Astrocyte (in vitro differentiated cells and primary cell): ENCODE measurements around the gene AKAP9. TPM values are rescaled to one million over a fixed set of nuclear protein-coding genes. Genes with fewer than 3 reads are reported as not detected.
A peak's percentile ranks its signal among the peaks of the same experiment; 100 is the strongest.

Experiments used
- DNase-seq: peaks from one replicate; pipeline ENCODE4 v3.0.0-alpha.2; 2010; ENCODE audit warnings: low read depth
- FAIRE-seq: peaks from 2 replicates; lab custom pipeline; 2011; peaks lifted over from hg19 to GRCh38; lab: Jason Lieb, UNC
- H2AFZ ChIP-seq: 2 replicates; pipeline ENCODE4 v1.6.0; 2012; ENCODE audit warnings: low read depth, low read length, inconsistent platforms
- H3K27ac ChIP-seq: 2 replicates; pipeline ENCODE4 v1.5.1; 2011; ENCODE audit warnings: low read depth, low read length, inconsistent platforms
- H3K27me3 ChIP-seq: 2 replicates; pipeline ENCODE4 v1.6.0; 2011; ENCODE audit warnings: low read length, inconsistent platforms; ENCODE audit not compliant: insufficient read depth
- H3K36me3 ChIP-seq: 2 replicates; pipeline ENCODE4 v1.5.1; 2011; ENCODE audit warnings: low read length, inconsistent platforms; ENCODE audit not compliant: insufficient read depth
- H3K4me1 ChIP-seq: 2 replicates; pipeline ENCODE4 v1.5.1; 2011; ENCODE audit warnings: low read length, inconsistent platforms; ENCODE audit not compliant: insufficient read depth
- H3K4me2 ChIP-seq: 2 replicates; pipeline ENCODE4 v1.6.0; 2012; ENCODE audit warnings: low read length, inconsistent platforms
- H3K4me3 ChIP-seq: 2 replicates; pipeline ENCODE4 v1.5.1; 2011; ENCODE audit warnings: low read depth, mild to moderate bottlenecking, low read length, inconsistent platforms; ENCODE audit not compliant: insufficient read depth
- H3K79me2 ChIP-seq: 2 replicates; pipeline ENCODE4 v1.6.0; 2012; ENCODE audit warnings: mild to moderate bottlenecking, low read length, inconsistent platforms; ENCODE audit not compliant: insufficient read depth
- H3K9ac ChIP-seq: 2 replicates; pipeline ENCODE4 v1.6.0; 2012; ENCODE audit warnings: mild to moderate bottlenecking, low read length, inconsistent platforms
- H3K9me3 ChIP-seq: 2 replicates; pipeline ENCODE4 v1.5.1; 2012; ENCODE audit warnings: low read depth, mild to moderate bottlenecking, low read length, inconsistent platforms; ENCODE audit not compliant: insufficient read depth
- H4K20me1 ChIP-seq: 2 replicates; pipeline ENCODE4 v1.6.0; 2012; ENCODE audit warnings: low read length, inconsistent platforms; ENCODE audit not compliant: insufficient read depth
- H3K27ac Mint-ChIP-seq: one replicate; pipeline ENCODE4 v1.8.0; 2021; ENCODE audit warnings: mild to moderate bottlenecking, mixed read lengths; ENCODE audit not compliant: unreplicated experiment
- H3K27me3 Mint-ChIP-seq: one replicate; pipeline ENCODE4 v1.8.0; 2021; ENCODE audit warnings: low read depth, mixed read lengths; ENCODE audit not compliant: unreplicated experiment
- H3K36me3 Mint-ChIP-seq: one replicate; pipeline ENCODE4 v1.8.0; 2021; ENCODE audit warnings: low read depth, mixed read lengths; ENCODE audit not compliant: unreplicated experiment
- H3K4me1 Mint-ChIP-seq: one replicate; pipeline ENCODE4 v1.8.0; 2021; ENCODE audit warnings: low read depth, mixed read lengths; ENCODE audit not compliant: unreplicated experiment
- H3K4me3 Mint-ChIP-seq: one replicate; pipeline ENCODE4 v1.8.0; 2021; ENCODE audit warnings: mild to moderate bottlenecking, moderate library complexity, mixed read lengths; ENCODE audit not compliant: unreplicated experiment
- H3K9me3 Mint-ChIP-seq: one replicate; pipeline ENCODE4 v1.8.0; 2021; ENCODE audit warnings: mild to moderate bottlenecking, mixed read lengths; ENCODE audit not compliant: unreplicated experiment
- EZH2 ChIP-seq: IDR thresholded peaks from 2 replicates; pipeline ENCODE4 v1.6.1; 2012; ENCODE audit warnings: mild to moderate bottlenecking, low read length, inconsistent platforms; ENCODE audit not compliant: insufficient read depth
- total RNA-seq: library from RNA; stranded (reverse); gene quantifications from 2 replicates; pipeline ENCODE4 v1.2.1, GENCODE V29; 2021
- TF ChIP-seq, protein P1 (sequence below): IDR thresholded peaks from 2 replicates; pipeline ENCODE4 v1.5.1; 2011; ENCODE audit warnings: low read depth, mild to moderate bottlenecking, inconsistent platforms, low read length, moderate library complexity; ENCODE audit not compliant: insufficient read depth

AKAP9 gene
- total RNA-seq, 1 donor from 2014 or later: 55.6 TPM

DNA sequence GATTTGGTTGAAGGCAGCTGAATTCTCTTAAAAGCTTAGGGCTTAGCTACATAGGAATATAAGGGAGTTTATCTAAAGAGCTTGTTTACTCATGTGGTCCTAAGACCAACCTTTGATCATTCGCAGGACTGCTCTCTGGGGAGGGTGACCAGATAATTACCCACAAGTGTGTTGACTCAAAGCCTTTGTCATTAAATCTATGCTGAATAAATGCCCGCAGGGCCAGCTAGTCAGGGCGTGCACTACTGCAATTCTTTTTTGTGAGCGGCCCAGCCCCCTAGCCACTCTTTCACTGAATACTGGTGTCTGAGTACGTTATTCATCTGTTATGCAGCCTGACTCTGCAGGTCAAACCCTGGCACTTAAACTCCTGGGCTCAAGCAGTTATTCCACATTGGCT lies 69.6 kb downstream of the AKAP9 start:
- no peaks in the 10 kb centered on the region for H3K27me3 ChIP-seq
- no peak overlapping the region for H3K4me2 ChIP-seq
- Mint-ChIP-seq H3K9me3 (peaks cover 2% of the 10 kb centered on the region), H3K4me1 (no peaks in the 10 kb centered on the region), H3K4me3 (no peak overlapping the region), H3K36me3 (peaks cover 28% of the 10 kb centered on the region), H3K27ac (no peak overlapping the region), H3K27me3 (no peaks in the 10 kb centered on the region)
- H4K20me1 ChIP-seq: peaks cover under 1% of the 10 kb centered on the region
- no peak for TF ChIP-seq EZH2
- TF ChIP-seq, protein P1, sequence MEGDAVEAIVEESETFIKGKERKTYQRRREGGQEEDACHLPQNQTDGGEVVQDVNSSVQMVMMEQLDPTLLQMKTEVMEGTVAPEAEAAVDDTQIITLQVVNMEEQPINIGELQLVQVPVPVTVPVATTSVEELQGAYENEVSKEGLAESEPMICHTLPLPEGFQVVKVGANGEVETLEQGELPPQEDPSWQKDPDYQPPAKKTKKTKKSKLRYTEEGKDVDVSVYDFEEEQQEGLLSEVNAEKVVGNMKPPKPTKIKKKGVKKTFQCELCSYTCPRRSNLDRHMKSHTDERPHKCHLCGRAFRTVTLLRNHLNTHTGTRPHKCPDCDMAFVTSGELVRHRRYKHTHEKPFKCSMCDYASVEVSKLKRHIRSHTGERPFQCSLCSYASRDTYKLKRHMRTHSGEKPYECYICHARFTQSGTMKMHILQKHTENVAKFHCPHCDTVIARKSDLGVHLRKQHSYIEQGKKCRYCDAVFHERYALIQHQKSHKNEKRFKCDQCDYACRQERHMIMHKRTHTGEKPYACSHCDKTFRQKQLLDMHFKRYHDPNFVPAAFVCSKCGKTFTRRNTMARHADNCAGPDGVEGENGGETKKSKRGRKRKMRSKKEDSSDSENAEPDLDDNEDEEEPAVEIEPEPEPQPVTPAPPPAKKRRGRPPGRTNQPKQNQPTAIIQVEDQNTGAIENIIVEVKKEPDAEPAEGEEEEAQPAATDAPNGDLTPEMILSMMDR: no peak
- H3K36me3 ChIP-seq: peaks cover 11% of the 10 kb centered on the region
- H3K4me3 ChIP-seq: no peak overlapping the region
- DNase-seq (no peak), FAIRE-seq (no peak)
- no peak overlapping the region for H2AFZ ChIP-seq
- H3K9ac ChIP-seq: no peak overlapping the region
- no peaks in the 10 kb centered on the region for H3K4me1 ChIP-seq
- peaks cover 6% of the 10 kb centered on the region for H3K79me2 ChIP-seq
- peaks cover 5% of the 10 kb centered on the region for H3K9me3 ChIP-seq
- H3K27ac ChIP-seq: no peak overlapping the region

DNA sequence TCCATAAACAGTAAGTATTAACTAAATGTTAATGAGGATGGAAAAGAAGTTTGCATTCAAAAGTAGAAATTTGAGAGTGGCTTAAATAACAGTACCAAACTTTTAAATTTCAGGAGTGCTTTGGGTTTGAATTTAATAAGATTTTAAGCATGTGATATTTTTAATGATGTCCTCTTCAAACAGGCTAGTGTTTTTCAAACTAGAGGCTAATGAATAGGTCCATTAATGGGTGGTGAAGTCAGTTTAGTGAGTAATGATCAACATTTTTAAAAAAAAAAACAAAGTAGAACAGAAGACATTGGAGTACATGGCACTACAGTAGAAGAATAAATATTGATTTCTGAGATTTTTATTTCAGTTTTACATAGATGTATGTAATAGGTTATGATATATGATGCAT lies 72.9 kb downstream of the AKAP9 start:
- H3K4me1 ChIP-seq: no peaks in the 10 kb centered on the region
- FAIRE-seq (no peak), DNase-seq (no peak)
- H3K36me3 ChIP-seq: peaks cover 17% of the 10 kb centered on the region
- no peak overlapping the region for H2AFZ ChIP-seq
- TF ChIP-seq EZH2: no peak
- TF ChIP-seq, protein P1: no peak
- H3K9me3 Mint-ChIP-seq: peaks cover 2% of the 10 kb centered on the region
- H3K4me1 Mint-ChIP-seq: no peaks in the 10 kb centered on the region
- no peak overlapping the region for H3K27ac Mint-ChIP-seq
- H3K36me3 Mint-ChIP-seq: peaks cover 25% of the 10 kb centered on the region
- peaks cover 5% of the 10 kb centered on the region for H3K9me3 ChIP-seq
- H3K27me3 Mint-ChIP-seq: no peaks in the 10 kb centered on the region
- no peak overlapping the region for H3K4me3 ChIP-seq
- no peak overlapping the region for H3K9ac ChIP-seq
- no peaks in the 10 kb centered on the region for H3K79me2 ChIP-seq
- no peaks in the 10 kb centered on the region for H3K27me3 ChIP-seq
- H3K4me2 ChIP-seq: no peak overlapping the region
- no peak overlapping the region for H3K27ac ChIP-seq
- H3K4me3 Mint-ChIP-seq: no peak overlapping the region
- H4K20me1 ChIP-seq: no peaks in the 10 kb centered on the region

DNA sequence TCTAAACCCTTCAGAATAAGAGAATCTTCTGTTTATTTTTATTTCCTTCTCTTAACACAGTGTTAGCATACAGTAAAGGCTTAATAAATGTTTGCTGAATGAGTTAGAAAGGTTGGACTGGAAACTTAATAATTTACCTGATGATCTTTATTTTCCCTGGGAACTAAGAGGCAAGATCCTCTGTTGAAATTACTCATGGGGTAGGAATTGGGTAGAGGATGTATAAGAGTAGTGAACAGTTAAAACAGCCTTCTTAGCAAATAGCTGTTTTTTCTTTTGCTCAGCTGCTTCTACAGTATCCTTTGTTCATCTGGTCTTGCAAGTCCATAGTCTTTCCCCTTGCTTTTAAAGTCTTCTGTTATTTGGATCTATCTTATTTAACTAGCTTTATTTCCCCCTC lies 80.0 kb downstream of the AKAP9 start:
- no peak overlapping the region for H3K27ac ChIP-seq
- Mint-ChIP-seq H3K27me3 (no peaks in the 10 kb centered on the region), H3K27ac (no peak overlapping the region), H3K4me1 (peaks cover 15% of the 10 kb centered on the region), H3K4me3 (no peak overlapping the region), H3K9me3 (no peaks in the 10 kb centered on the region), H3K36me3 (peaks cover 12% of the 10 kb centered on the region)
- FAIRE-seq: no peak
- H3K4me2 ChIP-seq: peak overlapping the region; percentile 18
- no peak overlapping the region for H3K4me3 ChIP-seq
- H3K36me3 ChIP-seq: peaks cover 19% of the 10 kb centered on the region
- H3K79me2 ChIP-seq: no peaks in the 10 kb centered on the region
- H4K20me1 ChIP-seq: no peaks in the 10 kb centered on the region
- peak overlapping the region; percentile 10 for H3K9ac ChIP-seq
- H2AFZ ChIP-seq: no peak overlapping the region
- H3K4me1 ChIP-seq: peaks cover 11% of the 10 kb centered on the region
- H3K27me3 ChIP-seq: no peaks in the 10 kb centered on the region
- TF ChIP-seq, protein P1: no peak
- no peak for TF ChIP-seq EZH2
- no peaks in the 10 kb centered on the region for H3K9me3 ChIP-seq
- DNase-seq: peak; percentile 27
